Fibroblast of lung (primary cell): Measurements from ENCODE around the gene LHX4. TPM values are rescaled to one million over a fixed set of nuclear protein-coding genes. Genes with fewer than 3 reads are reported as not detected.

Source experiments
- DNase-seq, 2 donors: peaks; one replicate each; pipeline versions ENCODE4 v3.0.0 to v3.0.0-alpha.2; 2010; ENCODE audit warnings: low read depth in 2 of 2
- H2AFZ ChIP-seq: 2 replicates; pipeline ENCODE4 v1.5.1; 2012; ENCODE audit warnings: low read length, control low read depth, inconsistent platforms
- H3K27ac ChIP-seq: 2 replicates; pipeline ENCODE4 v1.5.1; 2011; ENCODE audit warnings: low read length, control low read depth; ENCODE audit not compliant: insufficient read depth
- H3K27me3 ChIP-seq: 2 replicates; pipeline ENCODE4 v1.5.1; 2011; ENCODE audit warnings: mild to moderate bottlenecking, low read length; ENCODE audit not compliant: control insufficient read depth, insufficient read depth
- H3K36me3 ChIP-seq: 2 replicates; pipeline ENCODE4 v1.5.1; 2011; ENCODE audit warnings: low read length; ENCODE audit not compliant: control insufficient read depth, insufficient read depth
- H3K4me1 ChIP-seq: 2 replicates; pipeline ENCODE4 v1.5.1; 2011; ENCODE audit warnings: low read length; ENCODE audit not compliant: control insufficient read depth, insufficient read depth; ENCODE audit errors: extremely low read depth
- H3K4me2 ChIP-seq: 2 replicates; pipeline ENCODE4 v1.5.1; 2011; ENCODE audit warnings: low read length, control low read depth; ENCODE audit not compliant: insufficient read depth; ENCODE audit errors: extremely low read depth
- H3K4me3 ChIP-seq, 4 experiments: fragments of 200-600 bp in 1 of 4; sonication (generic) in 1 of 4; replicated peaks in 1 of 4; 2 replicates each; pipeline ENCODE4 v1.5.1; 2011 to 2016; ENCODE audit warnings: low read length in 4 of 4, low read depth in 3 of 4, mild to moderate bottlenecking in 3 of 4, control low read depth in 2 of 4, inconsistent platforms in 1 of 4, mixed read lengths in 1 of 4; ENCODE audit not compliant: insufficient read depth in 1 of 4; ENCODE audit errors: control extremely low read depth in 1 of 4
- H3K79me2 ChIP-seq: 2 replicates; pipeline ENCODE4 v1.5.1; 2012; ENCODE audit warnings: mild to moderate bottlenecking, low read length, inconsistent platforms; ENCODE audit not compliant: control insufficient read depth, insufficient read depth
- H3K9ac ChIP-seq: 2 replicates; pipeline ENCODE4 v1.5.1; 2011; ENCODE audit warnings: mild to moderate bottlenecking, low read length, control low read depth; ENCODE audit not compliant: insufficient read depth
- H3K9me3 ChIP-seq: 2 replicates; pipeline ENCODE4 v1.5.1; 2012; ENCODE audit warnings: low read depth, low read length; ENCODE audit not compliant: control insufficient read depth, insufficient read depth
- H4K20me1 ChIP-seq: 2 replicates; pipeline ENCODE4 v1.5.1; 2011; ENCODE audit warnings: low read length; ENCODE audit not compliant: control insufficient read depth, insufficient read depth; ENCODE audit errors: extremely low read depth
- CTCF ChIP-seq, 2 donors: IDR thresholded peaks in 1 of 2; conservative IDR thresholded peaks in 1 of 2; 1 replicate in 1 of 2; 2 replicates in 1 of 2; pipeline ENCODE4 v1.5.1; 2011 to 2012; ENCODE audit warnings: low read length in 2 of 2, control low read depth in 1 of 2, inconsistent platforms in 1 of 2, low read depth in 1 of 2, mild to moderate bottlenecking in 1 of 2
- EZH2 ChIP-seq: IDR thresholded peaks from 2 replicates; pipeline ENCODE4 v1.5.1; 2012; ENCODE audit warnings: low read length, control low read depth, mild to moderate bottlenecking; ENCODE audit errors: missing control alignments
- polyA plus RNA-seq, 2 donors: library from polyadenylated mRNA; depleted of rRNA in 1 of 2; stranded (reverse) in 1 of 2; unstranded in 1 of 2; fragments of >200 nt; gene quantifications; 2 replicates each; pipeline ENCODE4 v1.2.1, GENCODE V29; 2011 to 2012; ENCODE audit warnings: missing spikeins in 1 of 2
- total RNA-seq: library from RNA; depleted of rRNA; stranded (reverse); fragments of >200 nt; gene quantifications from 2 replicates; pipeline ENCODE4 v1.2.1, GENCODE V29; 2014

Gene LHX4
- total and polyA plus RNA-seq, 2 donors (not counting 1 experiment from before 2014, with no cell fraction given), result 0.03 to 0.33 TPM

- Histone ChIP-seq H3K9ac (no peak overlapping the region), H3K9me3 (no peaks in the 10 kb centered on the region), H3K79me2 (no peaks in the 10 kb centered on the region), H2AFZ (no peak overlapping the region), H3K27me3 (no peaks in the 10 kb centered on the region), H3K27ac (no peak overlapping the region), H4K20me1 (no peaks in the 10 kb centered on the region), H3K4me3 (no peak overlapping the region), H3K4me1 (peaks cover 2% of the 10 kb centered on the region), H3K4me2 (no peak overlapping the region), H3K36me3 (no peaks in the 10 kb centered on the region)
- no peak for DNase-seq
- no peak for TF ChIP-seq EZH2
- no peak for TF ChIP-seq CTCF (conservative IDR thresholded peaks at IDR 0.05 in 1 of 2, IDR thresholded peaks at IDR 0.05 in 1 of 2; ENCODE audit: low read depth in 1 of 2, low read length in 2 of 2)
Observed at GRCh38 chr1:180278194-180278515, 48.1 kb downstream of the LHX4 start.

- H4K20me1 ChIP-seq, result no peaks in the 10 kb centered on the region
- H3K9ac ChIP-seq, result no peak overlapping the region
- H3K79me2 ChIP-seq, result no peaks in the 10 kb centered on the region
- no peak overlapping the region for H2AFZ ChIP-seq
- no peak for DNase-seq
- no peaks in the 10 kb centered on the region for H3K36me3 ChIP-seq
- H3K9me3 ChIP-seq, result no peaks in the 10 kb centered on the region
- no peaks in the 10 kb centered on the region for H3K27me3 ChIP-seq
- H3K4me3 ChIP-seq, result no peak overlapping the region
- H3K27ac ChIP-seq, result no peak overlapping the region
- no peak overlapping the region for H3K4me2 ChIP-seq
- H3K4me1 ChIP-seq, result peaks cover 2% of the 10 kb centered on the region
- TF ChIP-seq EZH2 (no peak), CTCF (conservative IDR thresholded peaks at IDR 0.05 in 1 of 2, IDR thresholded peaks at IDR 0.05 in 1 of 2; ENCODE audit: low read depth in 1 of 2, low read length in 2 of 2) (no peak)
Observed at GRCh38 chr1:180278596-180279395, 48.7 kb downstream of the LHX4 start.

- H4K20me1 ChIP-seq, result no peaks in the 10 kb centered on the region
- H3K36me3 ChIP-seq, result no peaks in the 10 kb centered on the region
- peaks cover 2% of the 10 kb centered on the region for H3K4me1 ChIP-seq
- H3K4me2 ChIP-seq, result no peak overlapping the region
- DNase-seq, result no peak
- no peak overlapping the region for H3K27ac ChIP-seq
- H2AFZ ChIP-seq, result no peak overlapping the region
- H3K4me3 ChIP-seq, result no peak overlapping the region
- no peaks in the 10 kb centered on the region for H3K79me2 ChIP-seq
- H3K9me3 ChIP-seq, result no peaks in the 10 kb centered on the region
- H3K27me3 ChIP-seq, result no peaks in the 10 kb centered on the region
- no peak overlapping the region for H3K9ac ChIP-seq
- no peak for TF ChIP-seq CTCF (conservative IDR thresholded peaks at IDR 0.05 in 1 of 2, IDR thresholded peaks at IDR 0.05 in 1 of 2; ENCODE audit: low read depth in 1 of 2, low read length in 2 of 2)
- no peak for TF ChIP-seq EZH2
Observed at GRCh38 chr1:180279651-180280050, 49.6 kb downstream of the LHX4 start.
